LNCaP clone FGC (cell line): ENCODE results near the gene RER1.

Experiments used
- DNase-seq: peaks from one replicate; pipeline ENCODE4 v3.0.0-alpha.2; 2011; ENCODE audit warnings: low read depth
- H3K4me3 ChIP-seq: 2 replicates; pipeline ENCODE4 v1.5.1; 2011; ENCODE audit warnings: mild to moderate bottlenecking, low read depth, low read length, control low read depth
- CTCF ChIP-seq: IDR thresholded peaks from 2 replicates; pipeline ENCODE4 v1.5.1; 2012; ENCODE audit warnings: mild to moderate bottlenecking; ENCODE audit not compliant: control insufficient read depth, insufficient read depth; ENCODE audit errors: extremely low read depth

RER1 gene

GRCh38 chr1:2381741-2382620, 9.7 kb upstream of the RER1 start:
- TF ChIP-seq CTCF, result peak; percentile 98
- no peak for DNase-seq
- H3K4me3 ChIP-seq, result no peak overlapping the region

DNA sequence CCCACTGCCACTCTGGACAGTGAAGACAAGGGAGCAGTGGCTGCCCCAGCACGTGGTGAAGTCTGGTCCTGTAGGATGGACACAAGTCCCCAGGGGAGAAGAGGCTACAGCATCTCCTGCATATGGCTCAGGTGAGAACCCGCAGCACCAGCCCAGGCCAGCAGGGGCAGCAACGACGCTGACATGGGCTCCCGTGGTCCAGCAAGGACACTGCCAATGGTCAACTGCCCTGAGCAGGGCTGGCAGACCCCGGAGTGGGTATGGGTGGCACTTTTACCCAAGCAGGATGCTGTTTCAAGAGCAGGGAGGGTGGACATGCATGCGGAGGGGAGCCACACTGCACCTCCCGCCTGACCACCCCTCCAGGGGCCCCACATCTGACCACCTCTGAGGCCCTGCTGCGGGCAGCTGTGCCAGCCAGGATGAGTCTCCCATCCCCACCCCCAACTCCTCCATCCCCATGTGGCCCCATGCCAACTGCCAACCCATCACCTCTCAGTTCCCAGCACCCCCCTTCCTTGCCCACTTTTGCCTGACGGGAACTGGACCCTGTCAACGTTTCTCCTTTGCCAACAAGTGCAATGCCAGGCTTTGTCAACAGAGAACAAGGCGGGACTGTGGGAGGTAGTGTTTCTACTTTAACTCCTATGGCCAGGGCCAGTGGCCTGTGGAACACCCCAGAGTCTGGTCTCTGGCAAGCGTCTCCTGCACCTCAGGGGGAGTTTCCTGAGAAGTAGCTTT, 8.8 kb upstream of the RER1 start:
- H3K4me3 ChIP-seq, result no peak overlapping the region
- DNase-seq, result no peak

DNA sequence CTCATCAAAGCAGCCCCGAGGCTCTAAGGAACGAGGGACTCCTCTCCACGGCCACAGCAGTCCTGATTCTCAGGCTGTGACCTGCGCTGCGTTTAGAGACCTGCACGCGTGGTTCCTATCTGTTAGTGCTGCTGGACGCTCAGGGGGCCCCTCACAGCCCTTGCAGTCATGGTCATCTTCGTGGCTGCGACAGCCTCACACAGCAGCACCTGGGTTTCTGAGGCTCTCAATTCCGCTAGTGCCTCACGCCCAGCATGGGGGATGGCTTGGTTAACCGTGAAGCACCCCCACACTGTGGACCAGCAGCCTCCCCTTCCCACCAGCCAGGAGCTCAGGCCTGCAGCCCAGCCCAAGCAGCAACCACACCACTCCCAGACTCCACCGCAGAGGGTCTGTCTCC, 8.1 kb upstream of the RER1 start:
- no peak overlapping the region for H3K4me3 ChIP-seq
- no peak for DNase-seq
- TF ChIP-seq CTCF, result no peak

More for the DNA sequence above, 8.8 kb upstream of the RER1 start:
- TF ChIP-seq CTCF, result peak; percentile 47

GRCh38 chr1:2384130-2384860, 7.3 kb upstream of the RER1 start:
- no peak for TF ChIP-seq CTCF
- DNase-seq, result no peak
- H3K4me3 ChIP-seq, result no peak overlapping the region

- no peak for DNase-seq
- H3K4me3 ChIP-seq, result no peak overlapping the region
- TF ChIP-seq CTCF, result no peak
These were observed 6.6 kb upstream of the RER1 start for GRCh38 chr1:2384941-2385481.

DNA sequence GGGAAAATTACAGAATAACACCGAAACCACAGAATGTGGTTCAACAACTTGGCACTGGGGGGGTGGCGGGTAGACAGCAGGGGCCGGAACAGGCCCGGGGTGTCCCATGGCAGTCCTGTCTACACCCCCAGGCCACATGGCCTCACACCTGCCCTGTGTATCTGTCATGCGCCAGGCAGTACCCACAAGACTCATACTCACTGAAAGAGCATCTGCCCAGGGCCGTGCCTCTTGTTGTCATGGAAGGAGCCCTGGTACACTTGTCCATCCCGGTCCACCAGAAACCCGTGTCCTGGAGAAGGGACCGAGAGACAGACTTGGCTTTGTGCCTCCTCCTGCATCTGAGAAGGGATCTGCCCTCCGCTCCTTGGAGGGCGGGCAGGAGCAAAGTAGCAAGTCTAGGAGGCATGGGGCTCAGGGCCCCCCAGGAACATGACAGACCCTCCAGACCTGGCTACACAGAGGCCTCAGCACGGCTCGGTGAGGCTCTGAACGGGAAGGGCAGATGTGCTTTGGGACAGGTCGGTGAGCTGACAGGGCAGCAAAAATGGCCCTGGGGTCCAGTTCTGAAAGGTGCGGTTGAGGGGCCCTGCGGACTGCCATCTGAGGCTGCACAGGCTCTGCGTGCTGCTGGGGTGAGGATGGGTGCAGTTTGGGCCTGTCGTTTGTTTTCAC, 5.9 kb upstream of the RER1 start:
- no peak for DNase-seq
- TF ChIP-seq CTCF, result no peak
- H3K4me3 ChIP-seq, result no peak overlapping the region
